Psoas muscle (tissue), 8 donors: ENCODE measurements around the gene NEDD4. TPM values are rescaled to one million over a fixed set of nuclear protein-coding genes. Genes with fewer than 3 reads are reported as not detected.

ENCODE experiments used
- ATAC-seq, 4 donors: fragments of 200-7000 bp; cut with Tn5 transposase; one replicate each; pipeline ENCODE4 v1.9.1; 2020; ENCODE audit warnings: moderate library complexity in 3 of 4, mild to moderate bottlenecking in 2 of 4
- DNase-seq, 2 donors: peaks; one replicate each; pipeline ENCODE4 v3.0.0-alpha.2; 2020
- H3K27ac ChIP-seq: fragments of 200-600 bp; one replicate; pipeline ENCODE4 v1.8.0; 2022
- H3K27me3 ChIP-seq, 3 donors: fragments of 200-600 bp in 1 of 3; one replicate each; pipeline versions ENCODE4 v1.6.1 to v1.8.0; 2013 to 2022; ENCODE audit warnings: low read length in 2 of 3, mild to moderate bottlenecking in 2 of 3, moderate library complexity in 1 of 3; ENCODE audit not compliant: insufficient read depth in 3 of 3
- H3K36me3 ChIP-seq, 2 donors: fragments of 200-600 bp in 1 of 2; one replicate each; pipeline versions ENCODE4 v1.6.1 to v1.8.0; 2013 to 2022; ENCODE audit warnings: low read depth in 1 of 2, mild to moderate bottlenecking in 1 of 2, moderate library complexity in 1 of 2; ENCODE audit not compliant: insufficient read depth in 1 of 2
- H3K4me1 ChIP-seq: fragments of 200-600 bp; one replicate; pipeline ENCODE4 v1.8.0; 2022
- H3K4me3 ChIP-seq: fragments of 200-600 bp; one replicate; pipeline ENCODE4 v1.8.0; 2022; ENCODE audit warnings: mild to moderate bottlenecking
- H3K9me3 ChIP-seq: fragments of 200-600 bp; one replicate; pipeline ENCODE4 v1.8.0; 2022
- WGBS, 3 donors: extraction: QIAGEN DNeasy Blood & Tissue Kit; methylation state at CpG; one replicate each; pipeline versions ENCODE4 v1.1.6 to v1.1.7; 2013; 5-methylcytosine and 5-hydroxymethylcytosine counted together
- intact Hi-C, 2 donors: fragments of 100-400 bp; cut with DNase I; formaldehyde crosslinking; loops; one replicate each; pipeline versions ENCODE4 v1.11.0 to v1.14.2; 2022
- long read RNA-seq, 2 donors: library from polyadenylated mRNA; unstranded; transcript quantifications; one replicate each; pipeline ENCODE4 v2.0.0, GENCODE V29; 2021
- polyA plus RNA-seq, 3 donors: library from polyadenylated mRNA; stranded (reverse); fragments of 200-250 nt; gene quantifications; one replicate each; pipeline ENCODE4 v1.2.3, GENCODE V29; 2013
- total RNA-seq, 4 donors: library from RNA; stranded (reverse); fragmentation: NEBNext Ultra II Directional in 2 of 4; extraction: Animal tissue kit (Norgen Biotek cat#: 25700) in 2 of 4; gene quantifications; one replicate each; pipeline versions ENCODE4 v1.2.1 to v1.2.4, GENCODE V29; 2021 to 2023
- TF ChIP-seq, protein P1 (sequence below): fragments of 200-600 bp; IDR thresholded peaks from one replicate; pipeline ENCODE4 v1.8.0; 2022; ENCODE audit warnings: antibody characterized with exemption
- donor health status: healthy with polysubstance abuse.
- donor health status: DM: no; HTN: no; CAD: no; lungs with moderate emphysema.
- donor health status: Bipolar disorder and iron deficiency.
- donor health status: healthy.
- donor health status: DM: yes; HTN: yes; CAD: no.
- donor health status: DM: no; HTN: no; CAD: no.
- donor health status: DM: no; HTN: no; CAD: no.
- donor health status: DM: yes; HTN: yes; CAD: no.

Gene NEDD4
- total RNA-seq (100 to 1,000 TPM in 1 of 4 donors, 10 to 100 TPM in 3; 39.1 to 145 (median 82.1) TPM), polyA plus RNA-seq (100 to 1,000 TPM in 1 of 3 donors, 10 to 100 TPM in 2; 36.2 to 134 (median 94.5) TPM)
- long read RNA-seq, donor 1, full-length matches to known transcripts = 16 of 40 reads
- long read RNA-seq, donor 1, partial matches to known transcripts = 7 of 40 reads
- long read RNA-seq, donor 1, other reads (novel, unspliced or antisense) = 17 of 40 reads
- long read RNA-seq, donor 2, full-length matches to known transcripts = 47 of 110 reads
- long read RNA-seq, donor 2, partial matches to known transcripts = 36 of 110 reads
- long read RNA-seq, donor 2, other reads (novel, unspliced or antisense) = 27 of 110 reads

GRCh38 chr15:55993111-55993803 is at the start of gene NEDD4:
NEDD4 (minus strand) TSS chr15:55993612; CDS start chr15:55993555, 57 bp downstream.
- DNase-seq = peak; percentile 89 to 92
- intact Hi-C loops = loop anchor here (5.0 to 10.0 kb wide), 4 partner anchors 59 to 252 kb away; partner anchors contain the start of gene RFX7 (in 2 of the 2)
- WGBS, 3 donors = 0% methylated on average over 42 to 83 of the region's 83 CpGs

DNA sequence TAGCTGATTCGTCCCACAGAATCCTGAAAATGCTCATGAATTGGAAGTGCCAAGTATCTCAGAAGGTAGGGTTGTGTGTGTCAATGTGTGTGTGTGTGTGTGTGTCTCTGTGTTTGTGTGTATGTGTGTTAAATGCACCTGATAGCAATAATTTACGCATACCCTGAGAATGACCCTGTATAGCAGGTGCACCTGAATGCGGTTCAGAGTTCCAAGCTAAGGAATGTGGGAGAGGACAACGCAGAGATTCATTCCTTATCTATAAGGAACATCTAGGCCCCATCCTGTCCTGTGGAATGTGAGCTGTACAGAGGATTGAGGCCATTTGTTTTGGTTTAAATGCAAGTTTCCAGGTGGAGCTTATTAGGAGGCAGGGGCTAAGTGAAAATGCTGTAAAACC is 49.1 kb upstream of the NEDD4 start:
- no peak for ATAC-seq
- Histone ChIP-seq H3K36me3 (no peaks in the 10 kb centered on the region), H3K4me3 (no peak overlapping the region), H3K4me1 (no peaks in the 10 kb centered on the region), H3K27me3 (no peaks in the 10 kb centered on the region), H3K27ac (no peak overlapping the region), H3K9me3 (no peaks in the 10 kb centered on the region)
- DNase-seq = no peak
- TF ChIP-seq, protein P1, sequence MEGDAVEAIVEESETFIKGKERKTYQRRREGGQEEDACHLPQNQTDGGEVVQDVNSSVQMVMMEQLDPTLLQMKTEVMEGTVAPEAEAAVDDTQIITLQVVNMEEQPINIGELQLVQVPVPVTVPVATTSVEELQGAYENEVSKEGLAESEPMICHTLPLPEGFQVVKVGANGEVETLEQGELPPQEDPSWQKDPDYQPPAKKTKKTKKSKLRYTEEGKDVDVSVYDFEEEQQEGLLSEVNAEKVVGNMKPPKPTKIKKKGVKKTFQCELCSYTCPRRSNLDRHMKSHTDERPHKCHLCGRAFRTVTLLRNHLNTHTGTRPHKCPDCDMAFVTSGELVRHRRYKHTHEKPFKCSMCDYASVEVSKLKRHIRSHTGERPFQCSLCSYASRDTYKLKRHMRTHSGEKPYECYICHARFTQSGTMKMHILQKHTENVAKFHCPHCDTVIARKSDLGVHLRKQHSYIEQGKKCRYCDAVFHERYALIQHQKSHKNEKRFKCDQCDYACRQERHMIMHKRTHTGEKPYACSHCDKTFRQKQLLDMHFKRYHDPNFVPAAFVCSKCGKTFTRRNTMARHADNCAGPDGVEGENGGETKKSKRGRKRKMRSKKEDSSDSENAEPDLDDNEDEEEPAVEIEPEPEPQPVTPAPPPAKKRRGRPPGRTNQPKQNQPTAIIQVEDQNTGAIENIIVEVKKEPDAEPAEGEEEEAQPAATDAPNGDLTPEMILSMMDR = no peak
- 75 to 81% (median 79%) methylated on average over 4 of the region's 4 CpGs for WGBS, 3 donors
- intact Hi-C loops = no loop called here

More at GRCh38 chr15:55993111-55993803, at the start of gene NEDD4:
- TF ChIP-seq, protein P1 = peak; percentile 59
- peak within 1 kb of the TSS; percentile 83 for H3K27ac ChIP-seq
- H3K36me3 ChIP-seq = no peaks in the 10 kb centered on the region
- no peaks in the 10 kb centered on the region for H3K9me3 ChIP-seq
- H3K4me1 ChIP-seq = peaks cover 16% of the 10 kb centered on the region
- ATAC-seq = peak; percentile 93 to 95 (median 94)
- H3K27me3 ChIP-seq = no peaks in the 10 kb centered on the region
- peak within 1 kb of the TSS; percentile 82 for H3K4me3 ChIP-seq

DNA sequence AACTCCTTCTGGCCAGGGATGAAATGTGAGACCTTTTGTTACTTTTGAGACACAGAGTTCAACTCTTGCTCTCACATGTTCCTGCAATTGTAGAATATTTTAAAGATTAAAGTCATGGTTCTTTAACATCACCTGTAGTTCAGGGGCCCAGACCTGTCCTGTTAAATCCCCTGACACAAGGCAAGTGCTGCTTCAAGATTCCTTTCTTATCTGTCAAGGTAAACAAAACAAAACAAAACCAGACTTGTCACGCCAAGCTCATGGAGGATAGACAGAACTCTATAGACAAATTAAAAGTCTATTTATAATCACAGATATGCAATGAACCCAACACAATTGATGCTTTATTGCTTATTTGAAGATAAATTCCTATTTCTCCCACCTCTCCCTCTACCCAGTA is 48.6 kb upstream of the NEDD4 start:
- no peak for ATAC-seq
- no peak overlapping the region for H3K27ac ChIP-seq
- intact Hi-C loops = no loop called here
- H3K9me3 ChIP-seq = no peaks in the 10 kb centered on the region
- no peaks in the 10 kb centered on the region for H3K27me3 ChIP-seq
- no peaks in the 10 kb centered on the region for H3K4me1 ChIP-seq
- DNase-seq = no peak
- WGBS, 3 donors = 91 to 100% (median 99%) methylated on average over 1 of the region's 1 CpG
- H3K4me3 ChIP-seq = no peak overlapping the region
- no peaks in the 10 kb centered on the region for H3K36me3 ChIP-seq
- TF ChIP-seq, protein P1 = no peak

- WGBS, 3 donors = 24 to 38% (median 27%) methylated on average over 8 of the region's 8 CpGs
- ATAC-seq (peak; percentile 71 to 92 (median 82)), DNase-seq (peak; percentile 44 to 54)
- no peaks in the 10 kb centered on the region for H3K36me3 ChIP-seq
- no peak overlapping the region for H3K4me3 ChIP-seq
- peak overlapping the region; percentile 43 for H3K27ac ChIP-seq
- no peaks in the 10 kb centered on the region for H3K4me1 ChIP-seq
- H3K9me3 ChIP-seq = no peaks in the 10 kb centered on the region
- H3K27me3 ChIP-seq = no peaks in the 10 kb centered on the region
- TF ChIP-seq, protein P1 = no peak
- intact Hi-C loops = no loop called here
These were observed 46.9 kb upstream of the NEDD4 start for GRCh38 chr15:56040081-56041035.
